ENCODE data around the gene PSMD8. TPM values are rescaled to one million over a fixed set of nuclear protein-coding genes. Genes with fewer than 3 reads are reported as not detected.

PSMD8 gene
- total and polyA plus RNA-seq, 2 of the 8 experiments (the other 6 are each of a cell fraction or from before 2014, with no cell fraction given), result 170 to 486 TPM

DNA sequence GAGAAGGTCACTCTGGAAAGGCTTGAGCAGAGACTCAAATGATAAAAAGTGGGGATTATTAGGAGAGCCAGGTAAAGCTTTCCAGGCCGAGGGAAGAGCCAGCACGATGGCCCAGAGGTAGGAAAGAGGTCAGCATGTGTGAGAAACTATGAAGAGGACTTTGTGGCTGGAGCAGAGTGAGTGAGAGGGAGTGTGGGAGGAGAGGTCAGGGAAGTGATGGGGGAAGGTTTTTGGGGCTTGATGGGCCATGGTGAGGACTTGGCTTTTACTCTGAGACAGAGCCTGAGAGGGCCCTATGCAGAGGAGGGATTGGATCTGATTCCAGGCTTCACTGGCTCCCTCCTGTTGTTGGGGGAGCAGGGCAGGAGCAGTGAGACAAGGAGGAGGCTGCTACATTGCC is 33.4 kb upstream of the PSMD8 start:
- no peaks in the 10 kb centered on the region for H3K9me3 ChIP-seq (ENCODE audit: insufficient read depth in 2 of 2, low read depth in 1 of 2, low read length in 1 of 2)
- CTCF ChIA-PET (ENCODE audit: partially characterized antibody), result interaction anchor here (0.7 kb wide), 1 partner anchor 43 kb away, joined by 3 read pairs; no protein-coding TSS in a partner anchor
- H2AFZ ChIP-seq (ENCODE audit: low read length), result no peak overlapping the region
- no peak overlapping the region for H3K14ac ChIP-seq (ENCODE audit: insufficient read length)
- H2BK15ac ChIP-seq (ENCODE audit: low read length), result peak overlapping the region; percentile 5; the same call in 1 of the 2 replicates
- H3K4ac ChIP-seq (replicated peaks; ENCODE audit: insufficient read length, low read depth, low read length), result no peak overlapping the region
- H4K8ac ChIP-seq (ENCODE audit: extremely low read depth, insufficient read depth, low read length), result no peak overlapping the region
- WGBS, 2 experiments (ENCODE audit: extremely low coverage in 1 of 2, insufficient coverage in 1 of 2, insufficient read length in 1 of 2, insufficient replicate concordance in 2 of 2, low coverage in 1 of 2, low lambda C conversion rate in 2 of 2, missing lambda C conversion rate in 1 of 2), result 98% methylated on average over 2 of the region's 2 CpGs; no CpG with 5 or more reads in 1 of the 2 experiments
- POLR2A ChIA-PET (ENCODE audit: partially characterized antibody), result interaction anchor here (0.6 kb wide), 1 partner anchor 321 kb away, joined by 3 read pairs; no protein-coding TSS in a partner anchor
- H3K9ac ChIP-seq (replicated peaks in 1 of 4; ENCODE audit: extremely low read depth in 1 of 4, low read depth in 3 of 4, low read length in 3 of 4), result no peak overlapping the region
- H4K5ac ChIP-seq (ENCODE audit: insufficient read length, low read depth, low read length), result no peak overlapping the region
- no peaks in the 10 kb centered on the region for H3K36me3 ChIP-seq (ENCODE audit: control insufficient read depth in 2 of 4, insufficient read depth in 4 of 4, low read length in 3 of 4)
- H2AK5ac ChIP-seq (ENCODE audit: low read depth, low read length), result no peak overlapping the region
- H3K4me2 ChIP-seq (ENCODE audit: insufficient read depth in 1 of 2, low read depth in 2 of 2, low read length in 2 of 2), result no peak overlapping the region
- no peaks in the 10 kb centered on the region for H3K27me3 ChIP-seq (replicated peaks in 1 of 4; ENCODE audit: control insufficient read depth in 3 of 4, extremely low read depth in 1 of 4, insufficient read depth in 3 of 4, low read length in 3 of 4)
- no peak overlapping the region for H4K91ac ChIP-seq (replicated peaks; ENCODE audit: insufficient read length, low read length)
- H3K23me2 ChIP-seq (ENCODE audit: low read depth, low read length), result peaks cover 11% of the 10 kb centered on the region
- FAIRE-seq, result no peak
- no peak overlapping the region for H3K4me3 ChIP-seq (ENCODE audit: extremely low read depth in 1 of 4, insufficient read depth in 2 of 4, low read depth in 3 of 4, low read length in 4 of 4)
- H3K23ac ChIP-seq (ENCODE audit: insufficient read length), result no peak overlapping the region
- no peak overlapping the region for H2BK20ac ChIP-seq (ENCODE audit: low read length)
- no peak overlapping the region for H3K27ac ChIP-seq (ENCODE audit: low read depth, low read length)
- H4K20me1 ChIP-seq (replicated peaks in 1 of 2; ENCODE audit: control insufficient read depth in 1 of 2, insufficient read depth in 2 of 2, low read length in 2 of 2), result no peaks in the 10 kb centered on the region
- H3K4me1 ChIP-seq (replicated peaks in 1 of 4; ENCODE audit: control insufficient read depth in 3 of 4, insufficient read depth in 4 of 4, low read length in 3 of 4), result peaks cover 0 to 5% (median 4%) of the 10 kb centered on the region in 4 experiments; a peak in 5 of 7 replicates
- no peak overlapping the region for H2BK12ac ChIP-seq (ENCODE audit: low read depth, low read length)
- no peak overlapping the region for H2BK120ac ChIP-seq (replicated peaks; ENCODE audit: low read depth, low read length)
- H3K79me1 ChIP-seq (ENCODE audit: low read depth, low read length), result no peaks in the 10 kb centered on the region
- H3K79me2 ChIP-seq (ENCODE audit: control insufficient read depth in 1 of 2, insufficient read depth in 2 of 2, low read length in 2 of 2), result no peaks in the 10 kb centered on the region
- H3K18ac ChIP-seq (ENCODE audit: extremely low read depth, low read length), result no peak overlapping the region; the same call in 1 of the 2 replicates
- no peak for DNase-seq (ENCODE audit: low read depth in 1 of 2, low spot score in 2 of 2)
- no peak overlapping the region for H3K56ac ChIP-seq (replicated peaks; ENCODE audit: insufficient read length, low read depth, low read length)
- H2BK5ac ChIP-seq (ENCODE audit: low read depth, low read length), result peak overlapping the region; percentile 24; the same call in 1 of the 2 replicates
- no peak for TF ChIP-seq TAF7 (optimal IDR thresholded peaks at IDR 0.05; ENCODE audit: borderline replicate concordance, low read depth, low read length)
- no peak for TF ChIP-seq KDM5A (IDR thresholded peaks at IDR 0.05; ENCODE audit: low read length)
- TF ChIP-seq CHD1 (IDR thresholded peaks at IDR 0.05; ENCODE audit: low read depth, low read length), result no peak

Measured in H1 (cell line).